ENCODE data around the gene GRIK3. TPM values are rescaled to one million over a fixed set of nuclear protein-coding genes. Genes with fewer than 3 reads are reported as not detected.

GRIK3 gene
- total RNA-seq, 1 donor from 2014 or later = 0.27 TPM

DNA sequence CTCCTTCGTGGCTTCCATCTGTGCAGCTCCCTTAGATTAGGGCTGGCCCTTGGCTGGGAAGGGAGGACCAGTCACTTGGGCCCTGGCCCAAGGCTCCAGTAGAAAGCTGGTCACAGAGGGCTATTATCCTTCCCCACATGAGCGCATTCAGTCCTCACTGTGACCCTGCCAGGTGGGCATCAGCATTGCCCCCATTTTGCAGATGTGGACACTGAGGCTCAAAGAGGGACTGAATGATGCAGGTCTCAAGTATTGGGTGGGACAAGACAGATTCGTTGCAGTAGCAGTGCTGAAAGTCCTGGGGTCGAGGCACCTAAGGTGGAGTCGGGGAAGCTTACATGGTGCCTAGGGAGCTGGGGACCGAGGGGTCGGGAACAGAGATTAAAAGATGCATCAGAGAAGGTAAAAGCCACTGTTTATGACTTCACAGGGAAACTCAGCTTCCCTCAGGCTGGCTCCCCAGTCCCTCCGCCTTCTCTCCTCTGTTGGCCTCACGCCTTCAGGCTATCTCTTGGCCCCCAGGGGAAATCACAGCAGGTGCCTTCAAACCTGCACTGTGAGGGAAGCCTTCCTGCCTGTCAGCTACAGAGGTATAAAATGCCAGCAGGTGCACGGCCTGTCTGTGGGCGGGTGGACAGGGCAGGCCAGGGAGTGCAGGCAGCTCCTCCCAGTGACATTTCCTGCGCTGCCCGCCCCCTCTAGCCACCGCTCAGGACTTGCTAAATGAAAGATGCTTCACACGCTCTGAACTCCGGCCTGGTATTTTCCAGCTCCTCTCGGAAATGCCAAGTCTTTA, 178.4 kb downstream of the GRIK3 start:
- TF ChIP-seq, protein P1, sequence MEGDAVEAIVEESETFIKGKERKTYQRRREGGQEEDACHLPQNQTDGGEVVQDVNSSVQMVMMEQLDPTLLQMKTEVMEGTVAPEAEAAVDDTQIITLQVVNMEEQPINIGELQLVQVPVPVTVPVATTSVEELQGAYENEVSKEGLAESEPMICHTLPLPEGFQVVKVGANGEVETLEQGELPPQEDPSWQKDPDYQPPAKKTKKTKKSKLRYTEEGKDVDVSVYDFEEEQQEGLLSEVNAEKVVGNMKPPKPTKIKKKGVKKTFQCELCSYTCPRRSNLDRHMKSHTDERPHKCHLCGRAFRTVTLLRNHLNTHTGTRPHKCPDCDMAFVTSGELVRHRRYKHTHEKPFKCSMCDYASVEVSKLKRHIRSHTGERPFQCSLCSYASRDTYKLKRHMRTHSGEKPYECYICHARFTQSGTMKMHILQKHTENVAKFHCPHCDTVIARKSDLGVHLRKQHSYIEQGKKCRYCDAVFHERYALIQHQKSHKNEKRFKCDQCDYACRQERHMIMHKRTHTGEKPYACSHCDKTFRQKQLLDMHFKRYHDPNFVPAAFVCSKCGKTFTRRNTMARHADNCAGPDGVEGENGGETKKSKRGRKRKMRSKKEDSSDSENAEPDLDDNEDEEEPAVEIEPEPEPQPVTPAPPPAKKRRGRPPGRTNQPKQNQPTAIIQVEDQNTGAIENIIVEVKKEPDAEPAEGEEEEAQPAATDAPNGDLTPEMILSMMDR (IDR thresholded peaks at IDR 0.05) = no peak
- H3K36me3 ChIP-seq = no peaks in the 10 kb centered on the region
- H3K27me3 ChIP-seq (ENCODE audit: low read depth) = peaks cover 31% of the 10 kb centered on the region
- no peaks in the 10 kb centered on the region for H3K9me3 ChIP-seq
- intact Hi-C loops (cut with DNase I) = no loop called here
- H3K4me1 ChIP-seq = no peaks in the 10 kb centered on the region
- ATAC-seq (no peak), DNase-seq (no peak)
- no peak overlapping the region for H3K27ac ChIP-seq
- no peak overlapping the region for H3K4me3 ChIP-seq

DNA sequence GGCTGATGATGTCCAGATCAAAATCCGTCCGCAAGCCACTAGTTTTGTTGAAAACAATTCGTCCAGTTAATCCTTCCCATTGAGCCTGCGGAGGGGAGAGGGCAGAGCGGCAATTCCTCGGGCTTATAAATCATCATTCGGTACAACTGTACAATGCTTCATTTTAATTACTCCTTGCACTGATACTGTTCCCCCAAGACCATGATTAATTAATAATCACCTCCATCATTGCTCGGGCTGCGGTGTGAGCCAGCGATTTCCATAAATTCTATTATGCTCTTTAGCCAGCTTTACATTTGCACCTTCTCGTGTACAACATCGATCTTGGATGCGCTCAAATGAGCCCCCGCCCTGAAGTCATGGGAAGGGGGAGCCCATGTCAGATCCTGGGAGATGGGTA, 180.7 kb downstream of the GRIK3 start:
- intact Hi-C loops (cut with DNase I) = no loop called here
- TF ChIP-seq, protein P1 (IDR thresholded peaks at IDR 0.05) = no peak
- Histone ChIP-seq H3K4me1 (no peaks in the 10 kb centered on the region), H3K27me3 (ENCODE audit: low read depth) (peaks cover 35% of the 10 kb centered on the region), H3K36me3 (no peaks in the 10 kb centered on the region), H3K4me3 (no peak overlapping the region), H3K27ac (no peak overlapping the region), H3K9me3 (no peaks in the 10 kb centered on the region)
- ATAC-seq (no peak), DNase-seq (no peak)

DNA sequence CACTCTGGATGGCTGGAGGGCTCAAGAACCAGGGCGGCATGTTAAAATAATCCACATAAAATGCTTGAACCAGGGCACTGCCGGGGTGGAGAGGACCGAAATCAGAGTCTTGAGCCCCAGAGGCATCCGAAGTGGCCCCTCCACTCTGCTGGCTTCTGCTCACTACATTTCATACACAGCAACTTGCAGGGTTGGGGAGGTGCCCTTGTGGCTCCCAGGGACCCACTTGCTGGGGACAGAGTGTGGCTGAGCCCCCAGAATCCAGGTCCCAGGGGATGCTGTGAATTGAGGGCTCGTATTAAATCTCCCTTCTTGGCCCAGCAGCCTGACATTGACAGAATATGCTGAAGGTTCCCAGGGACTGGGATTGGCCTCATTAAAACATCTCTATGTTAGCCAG, 181.7 kb downstream of the GRIK3 start:
- H3K4me3 ChIP-seq = no peak overlapping the region
- H3K9me3 ChIP-seq = no peaks in the 10 kb centered on the region
- ATAC-seq = no peak
- H3K27ac ChIP-seq = no peak overlapping the region
- TF ChIP-seq, protein P1 (IDR thresholded peaks at IDR 0.05) = no peak
- intact Hi-C loops (cut with DNase I) = no loop called here
- no peak for DNase-seq
- no peaks in the 10 kb centered on the region for H3K36me3 ChIP-seq
- H3K4me1 ChIP-seq = no peaks in the 10 kb centered on the region
- H3K27me3 ChIP-seq (ENCODE audit: low read depth) = peaks cover 43% of the 10 kb centered on the region

DNA sequence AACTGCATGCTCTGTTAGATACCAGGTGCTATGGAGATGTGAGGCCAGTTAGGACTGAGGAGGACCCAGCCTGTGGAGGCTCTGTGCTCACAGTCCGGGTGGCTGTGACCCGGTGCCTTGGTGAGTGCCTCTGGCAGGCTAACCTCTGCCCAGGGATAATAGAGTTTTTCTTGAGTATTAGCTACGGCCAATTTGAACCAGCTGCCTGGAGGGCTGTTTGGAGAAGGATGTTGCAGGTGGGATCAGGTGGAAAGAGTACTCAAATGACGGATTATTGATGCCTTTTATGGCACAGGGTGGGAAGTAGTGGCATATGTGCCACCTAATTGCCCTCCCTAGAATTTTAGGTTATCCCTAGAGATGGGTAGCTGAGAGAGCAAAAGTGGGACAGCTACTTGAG, 182.7 kb downstream of the GRIK3 start:
- no peak for ATAC-seq
- intact Hi-C loops (cut with DNase I) = no loop called here

DNA sequence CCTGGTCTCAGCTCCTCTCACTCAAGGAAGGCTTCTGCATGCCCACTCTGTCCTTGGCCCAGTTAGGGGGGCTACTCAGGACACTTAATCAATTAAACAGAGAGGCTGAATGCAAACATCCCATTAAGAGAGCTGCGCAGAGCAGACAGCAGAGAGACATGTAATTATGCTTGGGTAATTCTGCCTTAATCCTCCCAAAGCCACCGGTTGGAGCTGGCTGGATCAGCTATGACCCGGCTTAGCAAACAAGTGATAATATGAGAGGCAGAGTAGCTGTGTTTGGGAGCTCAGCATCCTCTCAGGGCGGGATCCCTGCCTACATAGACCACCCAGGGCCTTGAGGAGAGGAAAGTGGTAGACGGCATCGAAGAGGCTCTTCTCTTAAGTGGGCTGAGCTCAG, 183.2 kb downstream of the GRIK3 start:
- peaks cover 45% of the 10 kb centered on the region for H3K27me3 ChIP-seq (ENCODE audit: low read depth)
- TF ChIP-seq, protein P1 (IDR thresholded peaks at IDR 0.05) = no peak
- intact Hi-C loops (cut with DNase I) = no loop called here

More for the DNA sequence above, 182.7 kb downstream of the GRIK3 start:
- Histone ChIP-seq H3K9me3 (no peaks in the 10 kb centered on the region), H3K36me3 (no peaks in the 10 kb centered on the region), H3K27ac (no peak overlapping the region), H3K27me3 (ENCODE audit: low read depth) (peaks cover 47% of the 10 kb centered on the region), H3K4me1 (no peaks in the 10 kb centered on the region), H3K4me3 (no peak overlapping the region)
- TF ChIP-seq, protein P1 (IDR thresholded peaks at IDR 0.05) = no peak
- no peak for DNase-seq

More for the DNA sequence above, 183.2 kb downstream of the GRIK3 start:
- ATAC-seq (no peak), DNase-seq (no peak)
- no peak overlapping the region for H3K4me3 ChIP-seq
- no peaks in the 10 kb centered on the region for H3K36me3 ChIP-seq
- no peaks in the 10 kb centered on the region for H3K4me1 ChIP-seq
- no peak overlapping the region for H3K27ac ChIP-seq
- H3K9me3 ChIP-seq = no peaks in the 10 kb centered on the region

Data from lower lobe of right lung (tissue), 2 donors.